Calu3 (cell line): ENCODE data around the gene HUNK. TPM values are rescaled to one million over a fixed set of nuclear protein-coding genes. Genes with fewer than 3 reads are reported as not detected.

Source experiments
- BruUV-seq: library from RNA; stranded (reverse); fragments of 400-500 nt; replicated peaks from 2 replicates; lab custom pipeline; 2021; lab: Mats Ljungman, UMichigan
- CTCF ChIA-PET: fragments of 300-600 bp; sonication (Branson Sonifier 250); formaldehyde crosslinking; loops from one replicate; lab custom pipeline; 2022; ENCODE audit warnings: antibody characterized with exemption; lab: Charles Lee
- DNase-seq: peaks from one replicate; pipeline ENCODE4 v3.0.0; 2022
- H3K27ac Mint-ChIP-seq: one replicate; pipeline ENCODE4 v1.8.0; 2022; ENCODE audit warnings: mixed read lengths; ENCODE audit not compliant: unreplicated experiment
- H3K27me3 Mint-ChIP-seq: one replicate; pipeline ENCODE4 v1.8.0; 2022; ENCODE audit warnings: mixed read lengths; ENCODE audit not compliant: unreplicated experiment
- H3K36me3 Mint-ChIP-seq: one replicate; pipeline ENCODE4 v1.8.0; 2022; ENCODE audit warnings: mild to moderate bottlenecking, moderate library complexity, mixed read lengths; ENCODE audit not compliant: insufficient read depth, unreplicated experiment
- H3K4me1 Mint-ChIP-seq: one replicate; pipeline ENCODE4 v1.8.0; 2022; ENCODE audit warnings: mild to moderate bottlenecking, low read depth, mixed read lengths; ENCODE audit not compliant: unreplicated experiment
- H3K4me3 Mint-ChIP-seq: one replicate; pipeline ENCODE4 v1.8.0; 2022; ENCODE audit warnings: mild to moderate bottlenecking, low read depth, moderate library complexity, mixed read lengths; ENCODE audit not compliant: unreplicated experiment
- H3K9me3 Mint-ChIP-seq: one replicate; pipeline ENCODE4 v1.8.0; 2022; ENCODE audit warnings: low read depth, mixed read lengths; ENCODE audit not compliant: unreplicated experiment
- intact Hi-C: fragments of 100-400 bp; cut with micrococcal nuclease; formaldehyde crosslinking; loops from one replicate; pipeline ENCODE4 v1.10.0; 2022; ENCODE audit not compliant: unreplicated experiment
- total RNA-seq: library from RNA; stranded (reverse); gene quantifications from 2 replicates; pipeline ENCODE4 v1.2.3, GENCODE V29; 2022
- TF ChIP-seq, protein P1 (sequence below): fragments of 200-600 bp; IDR thresholded peaks from one replicate; pipeline ENCODE4 v1.8.0; 2022; ENCODE audit warnings: antibody characterized with exemption; ENCODE audit not compliant: unreplicated experiment

The HUNK gene
- total RNA-seq, 1 experiment from 2014 or later, result 2.3 TPM

DNA sequence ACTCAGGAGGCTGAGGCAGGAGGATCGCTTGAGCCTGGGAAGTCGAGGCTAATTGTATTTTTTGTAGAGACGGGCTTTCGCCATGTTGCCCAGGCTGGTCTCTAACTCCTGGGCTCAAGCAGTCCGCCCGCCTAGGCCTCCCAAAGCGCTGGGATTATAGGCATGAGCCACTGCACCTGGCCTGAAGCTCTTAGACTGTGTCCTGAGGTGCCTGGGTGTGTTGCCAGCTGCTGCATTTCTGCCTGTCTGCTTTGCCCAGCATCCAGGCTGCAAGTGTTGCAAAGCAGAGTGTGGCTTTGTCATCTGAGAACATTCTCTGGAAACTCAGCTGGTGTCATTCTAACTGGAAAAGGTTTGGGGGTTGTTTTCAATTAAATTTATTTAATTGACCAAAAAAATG lies 105.0 kb downstream of the HUNK start:
- CTCF ChIA-PET, result no interaction called here
- no TSS peak for BruUV-seq
- intact Hi-C loops, result no loop called here
- no peaks in the 10 kb centered on the region for H3K4me1 Mint-ChIP-seq
- no peaks in the 10 kb centered on the region for H3K27me3 Mint-ChIP-seq
- H3K4me3 Mint-ChIP-seq, result no peak overlapping the region
- DNase-seq, result no peak
- TF ChIP-seq, protein P1, sequence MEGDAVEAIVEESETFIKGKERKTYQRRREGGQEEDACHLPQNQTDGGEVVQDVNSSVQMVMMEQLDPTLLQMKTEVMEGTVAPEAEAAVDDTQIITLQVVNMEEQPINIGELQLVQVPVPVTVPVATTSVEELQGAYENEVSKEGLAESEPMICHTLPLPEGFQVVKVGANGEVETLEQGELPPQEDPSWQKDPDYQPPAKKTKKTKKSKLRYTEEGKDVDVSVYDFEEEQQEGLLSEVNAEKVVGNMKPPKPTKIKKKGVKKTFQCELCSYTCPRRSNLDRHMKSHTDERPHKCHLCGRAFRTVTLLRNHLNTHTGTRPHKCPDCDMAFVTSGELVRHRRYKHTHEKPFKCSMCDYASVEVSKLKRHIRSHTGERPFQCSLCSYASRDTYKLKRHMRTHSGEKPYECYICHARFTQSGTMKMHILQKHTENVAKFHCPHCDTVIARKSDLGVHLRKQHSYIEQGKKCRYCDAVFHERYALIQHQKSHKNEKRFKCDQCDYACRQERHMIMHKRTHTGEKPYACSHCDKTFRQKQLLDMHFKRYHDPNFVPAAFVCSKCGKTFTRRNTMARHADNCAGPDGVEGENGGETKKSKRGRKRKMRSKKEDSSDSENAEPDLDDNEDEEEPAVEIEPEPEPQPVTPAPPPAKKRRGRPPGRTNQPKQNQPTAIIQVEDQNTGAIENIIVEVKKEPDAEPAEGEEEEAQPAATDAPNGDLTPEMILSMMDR, result no peak
- no peak overlapping the region for H3K27ac Mint-ChIP-seq
- peaks cover 3% of the 10 kb centered on the region for H3K9me3 Mint-ChIP-seq
- H3K36me3 Mint-ChIP-seq, result no peaks in the 10 kb centered on the region

DNA sequence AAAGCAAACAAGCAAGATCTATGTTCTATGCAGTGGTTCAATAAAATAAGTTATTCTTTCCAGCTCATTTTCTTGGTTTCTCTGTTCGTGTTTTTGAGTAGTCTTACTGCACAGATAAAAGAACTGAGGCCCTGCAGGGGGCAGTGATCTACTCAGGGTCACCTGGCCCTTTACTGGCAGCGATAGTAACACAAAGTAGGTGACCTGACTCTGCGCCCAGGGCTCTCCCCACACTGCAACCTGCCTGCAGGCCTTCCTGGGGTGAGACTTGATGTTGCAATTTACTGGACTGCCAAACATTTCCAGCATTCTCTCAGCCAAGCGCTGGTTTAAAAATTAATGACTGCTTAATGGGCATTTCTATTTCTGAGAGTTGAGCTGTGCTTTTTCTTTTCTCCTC lies 110.3 kb downstream of the HUNK start:
- Mint-ChIP-seq H3K27ac (no peak overlapping the region), H3K9me3 (peaks cover 3% of the 10 kb centered on the region), H3K4me1 (no peaks in the 10 kb centered on the region), H3K27me3 (no peaks in the 10 kb centered on the region), H3K4me3 (no peak overlapping the region), H3K36me3 (peaks cover 5% of the 10 kb centered on the region)
- no peak for DNase-seq
- intact Hi-C loops, result no loop called here
- BruUV-seq, result no TSS peak
- CTCF ChIA-PET, result no interaction called here
- TF ChIP-seq, protein P1, result no peak

DNA sequence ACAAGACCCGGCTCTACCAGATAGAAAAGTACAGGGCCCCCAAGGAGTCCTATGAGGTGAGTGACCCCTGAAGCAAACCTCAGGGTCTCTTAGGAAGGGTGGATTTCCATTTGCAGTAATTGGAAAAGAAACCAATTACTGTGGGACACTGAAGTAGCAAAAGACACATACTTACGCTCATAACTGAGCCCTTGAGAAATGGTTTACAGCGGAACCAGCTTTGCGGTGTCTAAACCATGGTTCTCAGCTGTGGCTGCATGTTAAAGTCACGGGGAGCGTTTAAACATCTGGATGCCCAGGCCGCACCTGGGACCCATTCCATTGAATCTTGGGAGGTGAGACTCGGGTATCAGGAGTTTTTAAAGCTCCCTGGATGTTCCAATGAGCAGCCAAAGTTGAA lies 110.7 kb downstream of the HUNK start:
- intact Hi-C loops, result no loop called here
- H3K4me3 Mint-ChIP-seq, result no peak overlapping the region
- no TSS peak for BruUV-seq
- H3K36me3 Mint-ChIP-seq, result peaks cover 5% of the 10 kb centered on the region
- H3K4me1 Mint-ChIP-seq, result no peaks in the 10 kb centered on the region
- H3K27ac Mint-ChIP-seq, result no peak overlapping the region
- TF ChIP-seq, protein P1, result no peak
- CTCF ChIA-PET, result no interaction called here
- H3K9me3 Mint-ChIP-seq, result peaks cover 3% of the 10 kb centered on the region
- DNase-seq, result no peak
- no peaks in the 10 kb centered on the region for H3K27me3 Mint-ChIP-seq

DNA sequence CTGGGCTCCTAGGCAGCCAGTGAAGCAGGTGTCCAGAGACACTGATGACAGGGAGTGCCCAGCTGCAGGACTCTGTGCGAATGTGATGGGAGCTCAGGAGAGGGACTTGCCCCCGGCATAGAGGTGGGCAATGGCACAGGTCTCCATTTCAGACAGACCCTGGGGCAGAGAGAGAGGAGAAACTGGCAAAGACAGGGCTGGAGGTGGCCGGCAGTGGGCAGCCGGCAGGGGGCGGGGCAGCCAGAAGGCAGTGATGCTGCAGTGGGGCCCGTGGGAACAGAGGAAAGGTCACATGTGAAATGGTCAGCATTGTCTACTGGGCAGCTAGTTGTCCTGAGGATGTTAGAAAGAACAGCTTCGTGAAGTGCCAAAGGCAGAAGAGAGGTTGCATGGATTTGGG lies 112.6 kb downstream of the HUNK start:
- Mint-ChIP-seq H3K4me3 (no peak overlapping the region), H3K36me3 (peaks cover 5% of the 10 kb centered on the region), H3K27ac (no peak overlapping the region), H3K4me1 (no peaks in the 10 kb centered on the region), H3K9me3 (peaks cover 3% of the 10 kb centered on the region), H3K27me3 (no peaks in the 10 kb centered on the region)
- DNase-seq, result no peak
- intact Hi-C loops, result no loop called here
- CTCF ChIA-PET, result no interaction called here
- TF ChIP-seq, protein P1, result no peak
- no TSS peak for BruUV-seq
